H1 (cell line): Measurements from ENCODE around the gene PAXX. TPM values are rescaled to one million over a fixed set of nuclear protein-coding genes. Genes with fewer than 3 reads are reported as not detected.

ENCODE experiments used
- CTCF ChIA-PET: fragments of 300-600 bp; sonication (Branson Sonifier 250); formaldehyde crosslinking; loops from one replicate; lab custom pipeline; 2021; ENCODE audit not compliant: partially characterized antibody; lab: Charles Lee
- POLR2A ChIA-PET: fragments of 300-600 bp; sonication (Branson Sonifier 250); formaldehyde crosslinking; loops from one replicate; lab custom pipeline; 2021; ENCODE audit warnings: inconsistent platforms; ENCODE audit not compliant: partially characterized antibody; lab: Charles Lee
- DNase-seq, 2 experiments: peaks; one replicate each; pipeline versions ENCODE4 v3.0.0 to v3.0.0-alpha.2; 2010 to 2022; ENCODE audit warnings: low spot score in 2 of 2, low read depth in 1 of 2, mixed read lengths in 1 of 2
- FAIRE-seq: peaks from 2 replicates; lab custom pipeline; 2011; peaks lifted over from hg19 to GRCh38; lab: Jason Lieb, UNC
- H2AFZ ChIP-seq: 2 replicates; pipeline ENCODE4 v1.8.1; 2012; ENCODE audit warnings: low read length, inconsistent platforms
- H2AK5ac ChIP-seq: 2 replicates; pipeline ENCODE4 v1.6.1; 2013; ENCODE audit warnings: low read depth, low read length
- H2BK120ac ChIP-seq: replicated peaks from 2 replicates; pipeline ENCODE3; 2013; ENCODE audit warnings: low read depth, low read length, inconsistent platforms
- H2BK12ac ChIP-seq: 2 replicates; pipeline ENCODE4 v1.6.1; 2013; ENCODE audit warnings: low read depth, low read length
- H2BK15ac ChIP-seq: 2 replicates; pipeline ENCODE4 v1.6.1; 2013; ENCODE audit warnings: low read length
- H2BK20ac ChIP-seq: 2 replicates; pipeline ENCODE4 v1.6.1; 2013; ENCODE audit warnings: low read length
- H2BK5ac ChIP-seq: 2 replicates; pipeline ENCODE4 v1.6.1; 2013; ENCODE audit warnings: low read depth, low read length
- H3K14ac ChIP-seq: 2 replicates; pipeline ENCODE4 v1.6.1; 2013; ENCODE audit warnings: inconsistent platforms; ENCODE audit not compliant: insufficient read length
- H3K18ac ChIP-seq: 2 replicates; pipeline ENCODE4 v1.6.1; 2013; ENCODE audit warnings: low read length; ENCODE audit errors: extremely low read depth
- H3K23ac ChIP-seq: 2 replicates; pipeline ENCODE4 v1.6.1; 2013; ENCODE audit warnings: inconsistent platforms; ENCODE audit not compliant: insufficient read length
- H3K23me2 ChIP-seq: 2 replicates; pipeline ENCODE4 v1.6.1; 2013; ENCODE audit warnings: low read depth, low read length
- H3K27ac ChIP-seq: 2 replicates; pipeline ENCODE4 v1.6.1; 2011; ENCODE audit warnings: low read depth, low read length, inconsistent platforms
- H3K27me3 ChIP-seq, 4 experiments: replicated peaks in 1 of 4; 1 replicate in 1 of 4; 2 replicates in 3 of 4; pipeline versions ENCODE4 v1.6.1 to v1.8.1; 2011 to 2013; ENCODE audit warnings: low read length in 3 of 4, mild to moderate bottlenecking in 3 of 4, inconsistent platforms in 2 of 4, mixed read lengths in 2 of 4, moderate library complexity in 1 of 4; ENCODE audit not compliant: control insufficient read depth in 3 of 4, insufficient read depth in 3 of 4; ENCODE audit errors: extremely low read depth in 1 of 4
- H3K36me3 ChIP-seq, 4 experiments: 2 replicates each; pipeline versions ENCODE4 v1.6.1 to v1.8.1; 2011 to 2013; ENCODE audit warnings: mild to moderate bottlenecking in 4 of 4, low read length in 3 of 4, moderate library complexity in 2 of 4, control low read depth in 1 of 4, inconsistent platforms in 1 of 4; ENCODE audit not compliant: insufficient read depth in 4 of 4, control insufficient read depth in 2 of 4
- H3K4ac ChIP-seq: replicated peaks from 2 replicates; pipeline ENCODE3; 2013; ENCODE audit warnings: low read length, low read depth, mixed read lengths, inconsistent platforms; ENCODE audit not compliant: insufficient read length
- H3K4me1 ChIP-seq, 4 experiments: replicated peaks in 1 of 4; 1 replicate in 1 of 4; 2 replicates in 3 of 4; pipeline versions ENCODE4 v1.6.1 to v1.8.1; 2011 to 2013; ENCODE audit warnings: low read length in 3 of 4, inconsistent platforms in 2 of 4, mixed read lengths in 1 of 4; ENCODE audit not compliant: insufficient read depth in 4 of 4, control insufficient read depth in 3 of 4
- H3K4me2 ChIP-seq, 2 experiments: 2 replicates each; pipeline versions ENCODE4 v1.6.1 to v1.8.1; 2011 to 2013; ENCODE audit warnings: low read depth in 2 of 2, low read length in 2 of 2, control low read depth in 1 of 2, inconsistent platforms in 1 of 2, mild to moderate bottlenecking in 1 of 2; ENCODE audit not compliant: insufficient read depth in 1 of 2
- H3K4me3 ChIP-seq, 4 experiments: fragments of 200-600, 300-600 bp in 1 of 4; sonication (generic), shearing (Covaris generic), sonication (Bioruptor Twin) in 1 of 4; 2 replicates each; pipeline versions ENCODE4 v1.5.1 to v1.8.1; 2011 to 2016; ENCODE audit warnings: low read length in 4 of 4, low read depth in 3 of 4, control low read depth in 2 of 4, inconsistent platforms in 2 of 4, mild to moderate bottlenecking in 2 of 4, mixed read lengths in 1 of 4, moderate library complexity in 1 of 4; ENCODE audit not compliant: insufficient read depth in 2 of 4; ENCODE audit errors: extremely low read depth in 1 of 4
- H3K56ac ChIP-seq: replicated peaks from 2 replicates; pipeline ENCODE3; 2013; ENCODE audit warnings: low read depth, mild to moderate bottlenecking, mixed read lengths, low read length, inconsistent platforms; ENCODE audit not compliant: insufficient read length
- H3K79me1 ChIP-seq: 2 replicates; pipeline ENCODE4 v1.6.1; 2013; ENCODE audit warnings: low read depth, low read length, control low read depth
- H3K79me2 ChIP-seq, 2 experiments: 2 replicates each; pipeline versions ENCODE4 v1.6.1 to v1.8.1; 2012 to 2013; ENCODE audit warnings: low read length in 2 of 2, mild to moderate bottlenecking in 2 of 2, inconsistent platforms in 1 of 2; ENCODE audit not compliant: insufficient read depth in 2 of 2, control insufficient read depth in 1 of 2
- H3K9ac ChIP-seq, 4 experiments: replicated peaks in 1 of 4; 1 replicate in 1 of 4; 2 replicates in 3 of 4; pipeline versions ENCODE4 v1.6.1 to v1.8.1; 2011 to 2013; ENCODE audit warnings: low read depth in 3 of 4, low read length in 3 of 4, control low read depth in 2 of 4, mild to moderate bottlenecking in 2 of 4, moderate library complexity in 2 of 4, inconsistent platforms in 1 of 4; ENCODE audit errors: extremely low read depth in 1 of 4
- H3K9me3 ChIP-seq, 2 experiments: 2 replicates each; pipeline versions ENCODE4 v1.6.1 to v1.8.1; 2012 to 2013; ENCODE audit warnings: mild to moderate bottlenecking in 2 of 2, moderate library complexity in 2 of 2, control low read depth in 1 of 2, inconsistent platforms in 1 of 2, low read depth in 1 of 2, low read length in 1 of 2, mixed read lengths in 1 of 2; ENCODE audit not compliant: insufficient read depth in 2 of 2
- H4K20me1 ChIP-seq, 2 experiments: replicated peaks in 1 of 2; 2 replicates each; pipeline versions ENCODE3 to v1.8.1; 2011 to 2013; ENCODE audit warnings: inconsistent platforms in 2 of 2, low read length in 2 of 2, mild to moderate bottlenecking in 1 of 2; ENCODE audit not compliant: insufficient read depth in 2 of 2, control insufficient read depth in 1 of 2
- H4K5ac ChIP-seq: 2 replicates; pipeline ENCODE4 v1.6.1; 2013; ENCODE audit warnings: low read length, low read depth, mixed read lengths, inconsistent platforms; ENCODE audit not compliant: insufficient read length
- H4K8ac ChIP-seq: 2 replicates; pipeline ENCODE4 v1.8.0; 2013; ENCODE audit warnings: mild to moderate bottlenecking, moderate library complexity, low read length, inconsistent platforms; ENCODE audit not compliant: insufficient read depth; ENCODE audit errors: extremely low read depth
- H4K91ac ChIP-seq: replicated peaks from 2 replicates; pipeline ENCODE3; 2013; ENCODE audit warnings: low read length, mixed read lengths, inconsistent platforms; ENCODE audit not compliant: insufficient read length
- CHD1 ChIP-seq: IDR thresholded peaks from 2 replicates; pipeline ENCODE4 v1.6.1; 2012; ENCODE audit warnings: low read depth, low read length, improper control_type of control experiment
- E2F6 ChIP-seq: IDR thresholded peaks from 2 replicates; pipeline ENCODE4 v1.6.1; 2012; ENCODE audit warnings: inconsistent platforms
- EGR1 ChIP-seq: IDR thresholded peaks from 2 replicates; pipeline ENCODE4 v1.6.1; 2011; ENCODE audit warnings: low read depth, low read length, borderline replicate concordance
- KDM4A ChIP-seq: IDR thresholded peaks from one replicate; pipeline ENCODE4 v1.7.1; 2012; ENCODE audit warnings: low read depth, mild to moderate bottlenecking, moderate library complexity, low read length, inconsistent platforms; ENCODE audit not compliant: severe bottlenecking
- SIN3A ChIP-seq, 2 experiments: IDR thresholded peaks in 1 of 2; conservative IDR thresholded peaks in 1 of 2; 2 replicates each; pipeline ENCODE4 v1.6.1; 2011 to 2012; ENCODE audit warnings: low read length in 2 of 2, improper control_type of control experiment in 1 of 2, low read depth in 1 of 2, mild to moderate bottlenecking in 1 of 2
- SP4 ChIP-seq: IDR thresholded peaks from 2 replicates; pipeline ENCODE4 v1.6.1; 2012; ENCODE audit warnings: low read length, inconsistent platforms
- TAF7 ChIP-seq: optimal IDR thresholded peaks from 2 replicates; pipeline ENCODE3; 2011; ENCODE audit warnings: low read depth, mild to moderate bottlenecking, inconsistent platforms, low read length, moderate library complexity, borderline replicate concordance
- TEAD4 ChIP-seq: IDR thresholded peaks from 2 replicates; pipeline ENCODE4 v1.6.1; 2012; ENCODE audit warnings: low read depth, low read length, inconsistent platforms, mixed read lengths
- WGBS, 2 experiments: shearing (Covaris generic) in 1 of 2; methylation state at CpG; one replicate each; pipeline versions ENCODE4 v1.1.6 to v1.1.7; 2013 to 2015; ENCODE audit warnings: low lambda C conversion rate in 2 of 2, mixed read lengths in 2 of 2, inconsistent platforms in 1 of 2, low coverage in 1 of 2, missing lambda C conversion rate in 1 of 2; ENCODE audit not compliant: insufficient replicate concordance in 2 of 2, insufficient coverage in 1 of 2, insufficient read length in 1 of 2; ENCODE audit errors: extremely low coverage in 1 of 2, missing lambda C conversion rate in 1 of 2; 5-methylcytosine and 5-hydroxymethylcytosine counted together
- polyA plus RNA-seq, 7 experiments: library from polyadenylated mRNA; depleted of rRNA in 3 of 7; stranded (reverse) in 5 of 7; unstranded in 2 of 7; fragments of >200 nt in 5 of 7; fragments of 200-250 nt in 2 of 7; gene quantifications; 1 replicate in 5 of 7; 2 replicates in 1 of 7; 4 replicates in 1 of 7; pipeline versions ENCODE4 v1.2.1 to v1.2.3, GENCODE V29; 2011 to 2013; ENCODE audit warnings: missing spikeins in 2 of 7, mixed read lengths in 2 of 7
- total RNA-seq: library from RNA; stranded (reverse); fragmentation: NEBNext Ultra II Directional; extraction: Animal tissue kit (Norgen Biotek cat#: 25700); gene quantifications from 2 replicates; pipeline ENCODE4 v1.2.1, GENCODE V29; 2021

Gene PAXX
- total and polyA plus RNA-seq, 2 of the 8 experiments (the other 6 are each of a cell fraction or from before 2014, with no cell fraction given): 43.4 to 45.9 TPM

GRCh38 chr9:136978073-136978864 is 14.0 kb upstream of the PAXX start:
- Histone ChIP-seq H2BK12ac (peak overlapping the region; percentile 80; the same call in 1 of the 2 replicates), H3K9me3 (no peaks in the 10 kb centered on the region), H4K20me1 (peaks cover 0 to 2% of the 10 kb centered on the region in 2 experiments), H2BK15ac (no peak overlapping the region), H3K9ac (peak overlapping the region in 1 of 4 experiments; percentile 34; a peak in 2 of 7 replicates), H3K14ac (no peak overlapping the region), H4K91ac (no peak overlapping the region), H2BK120ac (no peak overlapping the region), H3K79me1 (no peaks in the 10 kb centered on the region), H3K56ac (no peak overlapping the region), H3K18ac (peak overlapping the region; percentile 78), H3K23ac (no peak overlapping the region), H3K4me2 (peak overlapping the region; percentile 69 to 91), H3K79me2 (no peaks in the 10 kb centered on the region), H2AK5ac (no peak overlapping the region), H2BK20ac (no peak overlapping the region), H2AFZ (no peak overlapping the region), H3K23me2 (peaks cover 8% of the 10 kb centered on the region; the same call in 1 of the 2 replicates), H3K4ac (peak overlapping the region; percentile 38), H3K4me1 (peaks cover 0 to 12% (median 5%) of the 10 kb centered on the region in 4 experiments; a peak in 5 of 7 replicates), H2BK5ac (no peak overlapping the region; the same call in 1 of the 2 replicates), H4K5ac (no peak overlapping the region), H3K4me3 (peak overlapping the region; percentile 43 to 73 (median 52)), H3K27ac (no peak overlapping the region), H3K36me3 (no peaks in the 10 kb centered on the region), H4K8ac (peak overlapping the region; percentile 25; the same call in 1 of the 2 replicates), H3K27me3 (peaks cover 0 to 5% (median 2%) of the 10 kb centered on the region in 4 experiments; a peak in 2 of 7 replicates)
- TF ChIP-seq TAF7 (peak; percentile 30), E2F6 (0 out of 2 replicates have a peak, but pooled peaks have one; percentile 13), SIN3A (conservative IDR thresholded peaks at IDR 0.05 in 1 of 2, IDR thresholded peaks at IDR 0.05 in 1 of 2; ENCODE audit: low read depth in 1 of 2, low read length in 2 of 2) (no peak), EGR1 (peak; percentile 37; the same call in 1 of the 2 replicates), CHD1 (no peak), TEAD4 (peak; percentile 77), SP4 (peak; percentile 75; the same call in 1 of the 2 replicates), KDM4A (peak; percentile 37)
- WGBS, 2 experiments: 3% methylated on average over 18 of the region's 78 CpGs; no CpG with 5 or more reads in 1 of the 2 experiments
- ChIA-PET POLR2A (interaction anchor here (0.9 to 1.0 kb wide), 3 partner anchors 15 to 19 kb away, joined by 3 to 4 read pairs (median 3); partner anchors contain the start of gene CLIC3), CTCF (interaction anchor here (0.6 to 5.6 kb wide), 12 partner anchors 10 to 171 kb away, joined by 3 to 41 read pairs (median 5); partner anchors contain the start of gene PAXX)
- no peak for FAIRE-seq
- peak; percentile 68 to 98 for DNase-seq
